ENCODE data around the gene DOP1B. TPM values are rescaled to one million over a fixed set of nuclear protein-coding genes. Genes with fewer than 3 reads are reported as not detected.
"Not testable (repeated sequence)": the region's sequence is repeated elsewhere in the genome, so short reads cannot be mapped to it uniquely, and the experiment has no call there.

DOP1B gene
- total RNA-seq, 1 donor from 2014 or later: 8.7 TPM

GRCh38 chr21:36194024-36194423 lies 37.4 kb downstream of the DOP1B start:
- no peak overlapping the region for H3K4me3 Mint-ChIP-seq (ENCODE audit: unreplicated experiment)
- H3K9me3 Mint-ChIP-seq (ENCODE audit: unreplicated experiment): no peaks in the 10 kb centered on the region
- H3K36me3 Mint-ChIP-seq (ENCODE audit: low read depth, unreplicated experiment): no peaks in the 10 kb centered on the region
- no peak for DNase-seq (ENCODE audit: low spot score)
- no peaks in the 10 kb centered on the region for H3K27me3 Mint-ChIP-seq (ENCODE audit: unreplicated experiment)
- no peaks in the 10 kb centered on the region for H3K4me1 Mint-ChIP-seq (ENCODE audit: unreplicated experiment)
- no peak for TF ChIP-seq CTCF (IDR thresholded peaks at IDR 0.05; ENCODE audit: unreplicated experiment)
- H3K27ac Mint-ChIP-seq (ENCODE audit: unreplicated experiment): no peak overlapping the region

GRCh38 chr21:36195613-36196012 lies 39.0 kb downstream of the DOP1B start:
- peaks cover under 1% of the 10 kb centered on the region for H3K4me1 Mint-ChIP-seq (ENCODE audit: unreplicated experiment)
- H3K4me3 Mint-ChIP-seq (ENCODE audit: unreplicated experiment): no peak overlapping the region
- no peak overlapping the region for H3K27ac Mint-ChIP-seq (ENCODE audit: unreplicated experiment)
- H3K27me3 Mint-ChIP-seq (ENCODE audit: unreplicated experiment): peaks cover 4% of the 10 kb centered on the region
- TF ChIP-seq CTCF (IDR thresholded peaks at IDR 0.05; ENCODE audit: unreplicated experiment): no peak
- H3K9me3 Mint-ChIP-seq (ENCODE audit: unreplicated experiment): no peaks in the 10 kb centered on the region
- H3K36me3 Mint-ChIP-seq (ENCODE audit: low read depth, unreplicated experiment): no peaks in the 10 kb centered on the region
- DNase-seq (ENCODE audit: low spot score): no peak

GRCh38 chr21:36199021-36199420 lies 42.4 kb downstream of the DOP1B start:
- H3K9me3 Mint-ChIP-seq (ENCODE audit: unreplicated experiment): no peaks in the 10 kb centered on the region
- no peak for DNase-seq (ENCODE audit: low spot score)
- no peak overlapping the region for H3K27ac Mint-ChIP-seq (ENCODE audit: unreplicated experiment)
- H3K27me3 Mint-ChIP-seq (ENCODE audit: unreplicated experiment): peaks cover 5% of the 10 kb centered on the region
- H3K4me3 Mint-ChIP-seq (ENCODE audit: unreplicated experiment): no peak overlapping the region
- H3K4me1 Mint-ChIP-seq (ENCODE audit: unreplicated experiment): peaks cover 5% of the 10 kb centered on the region
- no peak for TF ChIP-seq CTCF (IDR thresholded peaks at IDR 0.05; ENCODE audit: unreplicated experiment)
- H3K36me3 Mint-ChIP-seq (ENCODE audit: low read depth, unreplicated experiment): no peaks in the 10 kb centered on the region

GRCh38 chr21:36199575-36199974 lies 43.0 kb downstream of the DOP1B start:
- H3K27ac Mint-ChIP-seq (ENCODE audit: unreplicated experiment); DNase-seq (ENCODE audit: low spot score); H3K4me3 Mint-ChIP-seq (ENCODE audit: unreplicated experiment); H3K27me3 Mint-ChIP-seq (ENCODE audit: unreplicated experiment); H3K4me1 Mint-ChIP-seq (ENCODE audit: unreplicated experiment); H3K9me3 Mint-ChIP-seq (ENCODE audit: unreplicated experiment); H3K36me3 Mint-ChIP-seq (ENCODE audit: low read depth, unreplicated experiment): not testable (repeated sequence)

GRCh38 chr21:36200081-36200561 lies 43.5 kb downstream of the DOP1B start:
- Mint-ChIP-seq H3K36me3 (ENCODE audit: low read depth, unreplicated experiment) (no peaks in the 10 kb centered on the region), H3K4me1 (ENCODE audit: unreplicated experiment) (peaks cover 5% of the 10 kb centered on the region), H3K9me3 (ENCODE audit: unreplicated experiment) (no peaks in the 10 kb centered on the region), H3K27ac (ENCODE audit: unreplicated experiment) (no peak overlapping the region), H3K27me3 (ENCODE audit: unreplicated experiment) (peaks cover 5% of the 10 kb centered on the region), H3K4me3 (ENCODE audit: unreplicated experiment) (no peak overlapping the region)
- DNase-seq (ENCODE audit: low spot score): no peak
- no peak for TF ChIP-seq CTCF (IDR thresholded peaks at IDR 0.05; ENCODE audit: unreplicated experiment)

All from endothelial cell (in vitro differentiated cells).